Sigmoid colon (tissue), 7 donors: ENCODE measurements around the gene PBX3. TPM values are rescaled to one million over a fixed set of nuclear protein-coding genes. Genes with fewer than 3 reads are reported as not detected.

ENCODE experiments used
- DNase-seq: peaks from one replicate; pipeline ENCODE4 v3.0.0-alpha.2; 2019
- H3K27ac ChIP-seq, 4 donors: fragments of 200-600 bp; sonication (generic); one replicate each; pipeline ENCODE4 v1.5.1; 2016 to 2019; ENCODE audit warnings: mild to moderate bottlenecking in 1 of 4
- H3K27me3 ChIP-seq, 3 donors: fragments of 200-600 bp; sonication (generic); one replicate each; pipeline ENCODE4 v1.5.1; 2019; ENCODE audit warnings: mild to moderate bottlenecking in 1 of 3
- H3K36me3 ChIP-seq, 4 donors: fragments of 200-600 bp; sonication (generic); one replicate each; pipeline ENCODE4 v1.5.1; 2016 to 2019
- H3K4me1 ChIP-seq, 4 donors: fragments of 200-600 bp; sonication (generic); one replicate each; pipeline ENCODE4 v1.5.1; 2017 to 2019
- H3K4me3 ChIP-seq, 4 donors: fragments of 200-600 bp; sonication (generic); one replicate each; pipeline ENCODE4 v1.5.1; 2017 to 2019; ENCODE audit warnings: mild to moderate bottlenecking in 2 of 4, moderate library complexity in 1 of 4
- H3K9me3 ChIP-seq, 4 donors: fragments of 200-600 bp in 3 of 4; sonication (generic) in 3 of 4; one replicate each; pipeline versions ENCODE4 v1.5.1 to v1.6.1; 2013 to 2019
- CTCF ChIP-seq, 4 experiments: fragments of 450-650 bp in 3 of 4; fragments of 200-600 bp in 1 of 4; IDR thresholded peaks; one replicate each; pipeline ENCODE4 v1.5.1; 2016 to 2019; ENCODE audit warnings: antibody characterized with exemption in 4 of 4, mild to moderate bottlenecking in 3 of 4, moderate library complexity in 2 of 4
- EP300 ChIP-seq, 4 donors: sonication (generic); formaldehyde crosslinking; IDR thresholded peaks; one replicate each; pipeline ENCODE4 v1.6.1; 2017; ENCODE audit warnings: antibody characterized with exemption in 4 of 4
- POLR2A ChIP-seq, 2 donors: fragments of 450-650 bp; IDR thresholded peaks; one replicate each; pipeline ENCODE4 v1.6.1; 2016; ENCODE audit warnings: antibody characterized with exemption in 2 of 2, mild to moderate bottlenecking in 2 of 2, moderate library complexity in 2 of 2
- POLR2AphosphoS5 ChIP-seq, 4 donors: sonication (generic); formaldehyde crosslinking; IDR thresholded peaks; one replicate each; pipeline ENCODE4 v1.6.1; 2017; ENCODE audit warnings: antibody characterized with exemption in 4 of 4
- WGBS, 2 donors: extraction: QIAGEN DNeasy Blood & Tissue Kit; methylation state at CpG; one replicate each; pipeline ENCODE4 v1.1.7; 2013; 5-methylcytosine and 5-hydroxymethylcytosine counted together
- intact Hi-C: fragments of 100-400 bp; cut with DNase I; formaldehyde crosslinking; loops from one replicate; pipeline ENCODE4 v1.15.1; 2023
- polyA plus RNA-seq, 3 donors: library from polyadenylated mRNA; stranded (reverse); fragments of 200-250 nt; gene quantifications; one replicate each; pipeline ENCODE4 v1.2.3, GENCODE V29; 2013
- total RNA-seq, 4 donors: library from RNA; depleted of rRNA; stranded (reverse); fragments of >200 nt; gene quantifications; one replicate each; pipeline ENCODE4 v1.1.0, GENCODE V29; 2016
- donor health status: healthy with polysubstance abuse.
- donor health status: Bipolar disorder and iron deficiency.
- donor health status: healthy.

The PBX3 gene
- total and polyA plus RNA-seq, 7 donors, result 2.8 to 159 (median 90.6) TPM

GRCh38 chr9:125839317-125839716, 92.1 kb downstream of the PBX3 start:
- H3K36me3 ChIP-seq, result no peaks in the 10 kb centered on the region
- no peak for TF ChIP-seq EP300 (IDR thresholded peaks at IDR 0.05)
- TF ChIP-seq POLR2A (IDR thresholded peaks at IDR 0.05), result no peak
- no peak for TF ChIP-seq CTCF (IDR thresholded peaks at IDR 0.05)
- no peak for TF ChIP-seq POLR2AphosphoS5 (IDR thresholded peaks at IDR 0.05)
- no peaks in the 10 kb centered on the region for H3K9me3 ChIP-seq
- no peak overlapping the region for H3K4me3 ChIP-seq
- WGBS, 2 donors, result 52 to 81% methylated on average over 2 of the region's 2 CpGs
- H3K27ac ChIP-seq, result peak overlapping the region in 2 of 4 donors; percentile 33 to 61
- intact Hi-C loops, result no loop called here
- peaks cover 0 to 73% (median 41%) of the 10 kb centered on the region in 4 donors for H3K4me1 ChIP-seq
- no peak for DNase-seq
- H3K27me3 ChIP-seq, result no peaks in the 10 kb centered on the region

- Histone ChIP-seq H3K27me3 (no peaks in the 10 kb centered on the region), H3K4me1 (peaks cover 0 to 84% (median 43%) of the 10 kb centered on the region in 4 donors), H3K27ac (peak overlapping the region in 3 of 4 donors; percentile 61 to 71 (median 62)), H3K36me3 (no peaks in the 10 kb centered on the region), H3K4me3 (no peak overlapping the region), H3K9me3 (no peaks in the 10 kb centered on the region)
- 67 to 98% methylated on average over 1 of the region's 1 CpG for WGBS, 2 donors
- no peak for DNase-seq
- intact Hi-C loops, result no loop called here
- no peak for TF ChIP-seq POLR2A (IDR thresholded peaks at IDR 0.05)
- TF ChIP-seq EP300 (IDR thresholded peaks at IDR 0.05), result no peak
- TF ChIP-seq POLR2AphosphoS5 (IDR thresholded peaks at IDR 0.05), result no peak
- TF ChIP-seq CTCF (IDR thresholded peaks at IDR 0.05), result no peak
Measured at GRCh38 chr9:125841444-125841843, 94.3 kb downstream of the PBX3 start.

GRCh38 chr9:125842242-125842641, 95.1 kb downstream of the PBX3 start:
- 88 to 91% methylated on average over 1 of the region's 1 CpG for WGBS, 2 donors
- intact Hi-C loops, result no loop called here
- Histone ChIP-seq H3K4me3 (no peak overlapping the region), H3K9me3 (no peaks in the 10 kb centered on the region), H3K4me1 (peaks cover 0 to 80% (median 43%) of the 10 kb centered on the region in 4 donors), H3K36me3 (no peaks in the 10 kb centered on the region), H3K27ac (peak overlapping the region in 3 of 4 donors; percentile 61 to 71 (median 62)), H3K27me3 (no peaks in the 10 kb centered on the region)
- no peak for DNase-seq
- no peak for TF ChIP-seq POLR2AphosphoS5 (IDR thresholded peaks at IDR 0.05)

- no peaks in the 10 kb centered on the region for H3K36me3 ChIP-seq
- 78 to 87% methylated on average over 5 of the region's 5 CpGs for WGBS, 2 donors
- peak; percentile 65 for DNase-seq
- intact Hi-C loops, result no loop called here
- peak overlapping the region in 2 of 4 donors; percentile 10 to 12 for H3K4me3 ChIP-seq
- H3K4me1 ChIP-seq, result peaks cover 0 to 70% (median 42%) of the 10 kb centered on the region in 4 donors
- peak overlapping the region in 3 of 4 donors; percentile 61 to 71 (median 62) for H3K27ac ChIP-seq
- no peaks in the 10 kb centered on the region for H3K27me3 ChIP-seq
- no peaks in the 10 kb centered on the region for H3K9me3 ChIP-seq
- TF ChIP-seq EP300 (IDR thresholded peaks at IDR 0.05) (no peak), POLR2AphosphoS5 (IDR thresholded peaks at IDR 0.05) (peak in 2 of 4 donors; percentile 26 to 40)
Measured at GRCh38 chr9:125843646-125844045, 96.5 kb downstream of the PBX3 start.

GRCh38 chr9:125844611-125845010, 97.4 kb downstream of the PBX3 start:
- Histone ChIP-seq H3K36me3 (no peaks in the 10 kb centered on the region), H3K4me3 (no peak overlapping the region), H3K27ac (peak overlapping the region in 2 of 4 donors; percentile 61 to 71), H3K9me3 (no peaks in the 10 kb centered on the region), H3K27me3 (no peaks in the 10 kb centered on the region), H3K4me1 (peaks cover 0 to 65% (median 36%) of the 10 kb centered on the region in 4 donors)
- TF ChIP-seq POLR2AphosphoS5 (IDR thresholded peaks at IDR 0.05) (no peak), POLR2A (IDR thresholded peaks at IDR 0.05) (no peak), EP300 (IDR thresholded peaks at IDR 0.05) (no peak), CTCF (IDR thresholded peaks at IDR 0.05) (no peak)
- DNase-seq, result no peak
- WGBS, 2 donors, result 85 to 90% methylated on average over 3 of the region's 3 CpGs
- intact Hi-C loops, result no loop called here

- H3K9me3 ChIP-seq, result no peaks in the 10 kb centered on the region
- no peaks in the 10 kb centered on the region for H3K36me3 ChIP-seq
- TF ChIP-seq CTCF (IDR thresholded peaks at IDR 0.05), result no peak
- DNase-seq, result no peak
- 97% methylated on average over 5 of the region's 5 CpGs for WGBS, 2 donors
- H3K27ac ChIP-seq, result peak overlapping the region in 1 of 4 donors; percentile 17
- peaks cover 0 to 63% (median 30%) of the 10 kb centered on the region in 4 donors for H3K4me1 ChIP-seq
- H3K4me3 ChIP-seq, result no peak overlapping the region
- intact Hi-C loops, result no loop called here
- H3K27me3 ChIP-seq, result no peaks in the 10 kb centered on the region
Measured at GRCh38 chr9:125845271-125845808, 98.2 kb downstream of the PBX3 start.
